SU-DHL-6 (cell line): ENCODE data around the gene ITSN1.

ENCODE experiments used
- EZH2phosphoT487 ChIP-seq: fragments of 200-600 bp; sonication (generic), shearing (Covaris generic); conservative IDR thresholded peaks from 2 replicates; pipeline ENCODE4 v1.6.1; 2018; ENCODE audit warnings: mild to moderate bottlenecking, antibody characterized with exemption, low read length, moderate library complexity, mixed read lengths
- TF ChIP-seq, protein P1 (sequence below): fragments of 200-600 bp; sonication (generic); IDR thresholded peaks from one replicate; pipeline ENCODE4 v1.5.1; 2017; ENCODE audit warnings: antibody characterized with exemption, mild to moderate bottlenecking, low read length, moderate library complexity; ENCODE audit not compliant: insufficient read depth, poor library complexity, severe bottlenecking

- TF ChIP-seq, protein P1, sequence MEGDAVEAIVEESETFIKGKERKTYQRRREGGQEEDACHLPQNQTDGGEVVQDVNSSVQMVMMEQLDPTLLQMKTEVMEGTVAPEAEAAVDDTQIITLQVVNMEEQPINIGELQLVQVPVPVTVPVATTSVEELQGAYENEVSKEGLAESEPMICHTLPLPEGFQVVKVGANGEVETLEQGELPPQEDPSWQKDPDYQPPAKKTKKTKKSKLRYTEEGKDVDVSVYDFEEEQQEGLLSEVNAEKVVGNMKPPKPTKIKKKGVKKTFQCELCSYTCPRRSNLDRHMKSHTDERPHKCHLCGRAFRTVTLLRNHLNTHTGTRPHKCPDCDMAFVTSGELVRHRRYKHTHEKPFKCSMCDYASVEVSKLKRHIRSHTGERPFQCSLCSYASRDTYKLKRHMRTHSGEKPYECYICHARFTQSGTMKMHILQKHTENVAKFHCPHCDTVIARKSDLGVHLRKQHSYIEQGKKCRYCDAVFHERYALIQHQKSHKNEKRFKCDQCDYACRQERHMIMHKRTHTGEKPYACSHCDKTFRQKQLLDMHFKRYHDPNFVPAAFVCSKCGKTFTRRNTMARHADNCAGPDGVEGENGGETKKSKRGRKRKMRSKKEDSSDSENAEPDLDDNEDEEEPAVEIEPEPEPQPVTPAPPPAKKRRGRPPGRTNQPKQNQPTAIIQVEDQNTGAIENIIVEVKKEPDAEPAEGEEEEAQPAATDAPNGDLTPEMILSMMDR, result no peak
- TF ChIP-seq EZH2phosphoT487, result no peak
Measured at GRCh38 chr21:33817138-33817537, 174.8 kb downstream of the ITSN1 start.
